Karpas-422 (cell line): ENCODE results near the gene TLE1. TPM values are rescaled to one million over a fixed set of nuclear protein-coding genes. Genes with fewer than 3 reads are reported as not detected.

Experiments used
- DNase-seq: peaks from one replicate; pipeline ENCODE4 v3.0.0-alpha.2; 2015
- H2AFZ ChIP-seq: fragments of 200-600 bp; sonication (generic); 2 replicates; pipeline ENCODE4 v1.6.1; 2014; ENCODE audit warnings: antibody characterized with exemption, low read length, mixed read lengths
- H3K27ac ChIP-seq: fragments of 200-600 bp; sonication (generic); 2 replicates; pipeline ENCODE4 v1.5.1; 2014; ENCODE audit warnings: mild to moderate bottlenecking, low read length, moderate library complexity
- H3K27me3 ChIP-seq: fragments of 200-600 bp; sonication (generic); 2 replicates; pipeline ENCODE4 v1.6.1; 2014; ENCODE audit warnings: low read length, mixed read lengths
- H3K36me3 ChIP-seq: fragments of 200-600 bp; sonication (generic); 2 replicates; pipeline ENCODE4 v1.6.1; 2014; ENCODE audit warnings: low read length, mixed read lengths; ENCODE audit not compliant: insufficient read depth
- H3K4me1 ChIP-seq: fragments of 200-600 bp; sonication (generic); 2 replicates; pipeline ENCODE4 v1.6.1; 2014; ENCODE audit warnings: mild to moderate bottlenecking, low read length, mixed read lengths
- H3K4me2 ChIP-seq: fragments of 200-600 bp; sonication (generic); 2 replicates; pipeline ENCODE4 v1.6.1; 2014; ENCODE audit warnings: low read length, low read depth, mild to moderate bottlenecking; ENCODE audit not compliant: poor library complexity, severe bottlenecking
- H3K4me3 ChIP-seq: fragments of 200-600 bp; sonication (generic); 2 replicates; pipeline ENCODE4 v1.5.1; 2014; ENCODE audit warnings: mild to moderate bottlenecking, antibody characterized with exemption, low read length, mixed read lengths
- H3K79me2 ChIP-seq: fragments of 200-600 bp; sonication (generic); 2 replicates; pipeline ENCODE4 v1.6.1; 2014; ENCODE audit warnings: mild to moderate bottlenecking, low read length, mixed read lengths
- H3K9ac ChIP-seq: fragments of 200-600 bp; sonication (generic); 2 replicates; pipeline ENCODE4 v1.6.0; 2014; ENCODE audit warnings: low read length
- H3K9me2 ChIP-seq: fragments of 200-600 bp; sonication (generic), shearing (Covaris generic); replicated peaks from 2 replicates; pipeline ENCODE4 v1.6.0; 2014; ENCODE audit warnings: mild to moderate bottlenecking, low read length, moderate library complexity; ENCODE audit not compliant: insufficient read depth
- H3K9me3 ChIP-seq: fragments of 300-700, 200-600 bp; sonication (generic); 2 replicates; pipeline ENCODE4 v1.6.1; 2014; ENCODE audit warnings: low read length, mixed read lengths
- H4K20me1 ChIP-seq: fragments of 200-600 bp; sonication (generic); 2 replicates; pipeline ENCODE4 v1.6.1; 2014; ENCODE audit warnings: mild to moderate bottlenecking, antibody characterized with exemption, low read length, low read depth; ENCODE audit not compliant: insufficient read depth
- total RNA-seq: library from RNA; depleted of rRNA; stranded (reverse); fragments of >200 nt; shearing (Covaris generic); gene quantifications from 2 replicates; pipeline ENCODE4 v1.2.3, GENCODE V29; 2014; ENCODE audit warnings: low replicate concordance

The TLE1 gene
- total RNA-seq, 1 experiment from 2014 or later: not detected

DNA sequence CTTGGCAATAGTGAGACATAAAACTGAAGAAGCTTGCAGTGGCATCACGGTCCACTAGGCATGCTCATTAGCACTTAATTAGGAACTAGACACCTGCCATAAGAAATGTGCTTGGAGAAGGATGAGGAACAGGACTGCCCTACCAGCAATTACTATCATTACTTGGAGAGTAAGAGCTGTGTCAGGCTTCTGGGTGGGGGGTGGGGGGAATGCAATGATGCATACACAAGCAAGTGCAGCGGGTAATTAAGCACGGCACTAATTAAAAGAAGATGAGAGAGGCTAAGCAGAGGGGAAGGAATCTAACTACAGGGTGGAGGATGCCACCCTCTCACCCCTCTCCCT, 53.1 kb downstream of the TLE1 start:
- Histone ChIP-seq H3K27me3 (no peaks in the 10 kb centered on the region), H4K20me1 (no peaks in the 10 kb centered on the region), H3K9me3 (peaks cover 7% of the 10 kb centered on the region; the same call in 1 of the 2 replicates), H3K9ac (no peak overlapping the region), H3K27ac (no peak overlapping the region), H3K9me2 (no peaks in the 10 kb centered on the region), H3K36me3 (no peaks in the 10 kb centered on the region), H2AFZ (no peak overlapping the region), H3K79me2 (no peaks in the 10 kb centered on the region), H3K4me1 (no peaks in the 10 kb centered on the region), H3K4me3 (no peak overlapping the region), H3K4me2 (no peak overlapping the region)
- no peak for DNase-seq

GRCh38 chr9:81635521-81636254, 53.7 kb downstream of the TLE1 start:
- no peak overlapping the region for H3K9ac ChIP-seq

GRCh38 chr9:81634915-81635516, 54.3 kb downstream of the TLE1 start:
- Histone ChIP-seq H3K79me2 (no peaks in the 10 kb centered on the region), H3K9me3 (peaks cover 3% of the 10 kb centered on the region; the same call in 1 of the 2 replicates), H3K9ac (no peak overlapping the region), H3K4me1 (no peaks in the 10 kb centered on the region), H3K27ac (no peak overlapping the region), H3K4me3 (no peak overlapping the region), H3K27me3 (no peaks in the 10 kb centered on the region), H3K9me2 (no peaks in the 10 kb centered on the region), H3K36me3 (no peaks in the 10 kb centered on the region), H4K20me1 (no peaks in the 10 kb centered on the region), H2AFZ (no peak overlapping the region), H3K4me2 (no peak overlapping the region)
- no peak for DNase-seq

More at GRCh38 chr9:81635521-81636254, 53.7 kb downstream of the TLE1 start:
- Histone ChIP-seq H3K9me3 (peaks cover 5% of the 10 kb centered on the region; the same call in 1 of the 2 replicates), H3K4me1 (no peaks in the 10 kb centered on the region), H3K27ac (no peak overlapping the region), H3K9me2 (no peaks in the 10 kb centered on the region), H4K20me1 (no peaks in the 10 kb centered on the region), H3K4me2 (no peak overlapping the region), H3K4me3 (no peak overlapping the region), H3K27me3 (no peaks in the 10 kb centered on the region), H3K36me3 (no peaks in the 10 kb centered on the region), H3K79me2 (no peaks in the 10 kb centered on the region), H2AFZ (no peak overlapping the region)
- DNase-seq: no peak

DNA sequence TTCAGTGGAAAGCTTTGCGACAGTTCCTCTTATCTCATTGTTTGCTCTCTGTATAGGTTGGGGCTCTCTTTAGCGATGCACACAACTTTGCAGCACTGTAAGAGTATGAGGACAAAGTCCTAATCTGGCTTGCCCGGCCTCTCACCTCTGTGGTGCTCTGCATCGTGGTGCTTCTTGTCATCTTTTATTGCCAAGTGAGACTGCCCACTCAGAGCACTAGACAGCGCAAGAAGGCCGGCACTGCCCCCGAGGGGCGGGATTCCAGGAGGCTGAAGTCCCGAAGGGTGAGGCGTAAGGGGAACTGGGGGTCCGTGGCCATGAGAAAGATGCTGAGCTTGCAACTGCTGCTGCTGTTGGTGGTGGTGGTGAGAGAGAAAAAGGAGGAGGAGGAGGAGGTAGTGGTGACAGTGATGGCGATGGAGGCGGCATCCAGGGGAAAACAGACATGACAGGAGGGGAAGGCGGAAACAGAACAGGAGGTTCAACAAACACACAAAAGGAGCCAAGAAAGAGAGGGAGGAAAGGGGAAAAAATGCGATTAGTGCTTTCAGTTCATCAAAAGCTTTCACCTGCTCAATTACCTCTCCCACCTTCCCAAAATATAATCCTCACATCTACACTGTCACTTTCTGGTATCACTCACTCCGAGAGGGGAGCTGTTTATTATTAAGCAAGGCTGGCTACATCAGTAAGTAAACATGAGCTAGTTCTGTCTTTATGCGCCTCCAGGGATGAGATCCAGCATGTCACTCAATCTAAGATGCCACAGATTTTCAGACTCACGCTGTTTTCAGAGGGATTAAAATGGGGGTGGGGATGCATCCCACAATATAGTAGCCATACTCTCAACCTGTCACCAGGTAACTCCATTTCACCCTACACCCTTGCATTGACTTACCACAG, 55.1 kb downstream of the TLE1 start:
- no peak overlapping the region for H3K4me3 ChIP-seq
- DNase-seq: no peak

DNA sequence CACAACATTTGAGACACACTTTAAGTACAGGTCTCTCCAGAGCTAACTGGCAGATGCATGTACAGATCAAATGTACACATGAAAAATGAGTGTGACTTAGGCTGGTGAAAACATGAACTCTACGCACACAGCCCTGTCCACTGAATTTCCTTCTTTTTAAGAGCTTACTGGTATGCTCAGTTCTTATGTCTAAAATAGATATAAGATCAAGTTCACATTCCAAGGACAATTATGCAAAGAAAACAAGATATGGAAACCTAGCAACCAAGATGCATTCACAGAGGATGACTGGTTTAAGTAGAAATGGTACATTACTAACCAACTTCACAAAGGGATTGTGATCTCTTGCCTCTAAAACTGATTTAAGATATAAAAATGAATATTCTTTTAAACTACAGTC, 56.7 kb downstream of the TLE1 start:
- H4K20me1 ChIP-seq: no peaks in the 10 kb centered on the region
- H3K9me3 ChIP-seq: peaks cover 5% of the 10 kb centered on the region
- no peaks in the 10 kb centered on the region for H3K27me3 ChIP-seq
- no peaks in the 10 kb centered on the region for H3K9me2 ChIP-seq
- H2AFZ ChIP-seq: no peak overlapping the region
- DNase-seq: no peak
- H3K9ac ChIP-seq: no peak overlapping the region
- H3K4me2 ChIP-seq: no peak overlapping the region
- no peak overlapping the region for H3K4me3 ChIP-seq
- H3K79me2 ChIP-seq: no peaks in the 10 kb centered on the region
- H3K4me1 ChIP-seq: no peaks in the 10 kb centered on the region
- H3K36me3 ChIP-seq: no peaks in the 10 kb centered on the region
- H3K27ac ChIP-seq: no peak overlapping the region

More for the DNA sequence above, 55.1 kb downstream of the TLE1 start:
- Histone ChIP-seq H3K9me3 (peaks cover 3% of the 10 kb centered on the region; the same call in 1 of the 2 replicates), H3K9ac (no peak overlapping the region), H3K79me2 (no peaks in the 10 kb centered on the region), H3K9me2 (no peaks in the 10 kb centered on the region), H4K20me1 (no peaks in the 10 kb centered on the region), H3K27me3 (no peaks in the 10 kb centered on the region), H2AFZ (no peak overlapping the region), H3K36me3 (no peaks in the 10 kb centered on the region), H3K27ac (no peak overlapping the region), H3K4me1 (no peaks in the 10 kb centered on the region), H3K4me2 (no peak overlapping the region)

- Histone ChIP-seq H3K4me2 (no peak overlapping the region), H3K27ac (no peak overlapping the region), H3K9me3 (peaks cover 6% of the 10 kb centered on the region), H3K9me2 (no peaks in the 10 kb centered on the region), H4K20me1 (no peaks in the 10 kb centered on the region), H3K9ac (no peak overlapping the region), H3K4me3 (no peak overlapping the region), H2AFZ (no peak overlapping the region), H3K4me1 (no peaks in the 10 kb centered on the region), H3K27me3 (no peaks in the 10 kb centered on the region), H3K79me2 (no peaks in the 10 kb centered on the region), H3K36me3 (no peaks in the 10 kb centered on the region)
- DNase-seq: no peak
These were observed 58.1 kb downstream of the TLE1 start for GRCh38 chr9:81631218-81631745.

DNA sequence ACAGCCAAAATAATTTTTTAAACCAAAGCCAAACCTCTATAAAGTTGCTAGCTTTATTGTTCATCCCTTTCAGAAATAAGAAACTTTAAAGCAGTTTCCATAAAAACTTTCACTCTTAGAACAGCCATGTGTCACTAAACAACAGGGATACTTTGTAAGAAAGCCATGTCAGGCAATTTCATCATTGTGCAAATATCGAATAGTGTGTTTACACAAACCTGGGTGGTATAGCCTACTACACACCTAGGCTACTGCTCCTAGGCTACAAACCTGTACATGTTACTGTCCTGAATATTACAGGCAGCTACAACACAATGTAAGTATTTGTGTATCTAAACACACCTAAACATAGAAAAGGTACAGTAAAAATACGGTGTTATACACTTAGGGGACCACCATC, 59.9 kb downstream of the TLE1 start:
- Histone ChIP-seq H3K36me3 (no peaks in the 10 kb centered on the region), H4K20me1 (no peaks in the 10 kb centered on the region), H3K9ac (no peak overlapping the region), H3K4me2 (no peak overlapping the region), H3K4me1 (no peaks in the 10 kb centered on the region), H3K9me2 (no peaks in the 10 kb centered on the region), H3K27me3 (no peaks in the 10 kb centered on the region), H3K9me3 (peaks cover 11% of the 10 kb centered on the region), H2AFZ (no peak overlapping the region), H3K79me2 (no peaks in the 10 kb centered on the region), H3K27ac (no peak overlapping the region), H3K4me3 (no peak overlapping the region)
- no peak for DNase-seq

GRCh38 chr9:81628897-81629296, 60.5 kb downstream of the TLE1 start:
- Histone ChIP-seq H3K27ac (no peak overlapping the region), H3K4me3 (no peak overlapping the region), H3K9ac (no peak overlapping the region), H3K4me2 (no peak overlapping the region), H2AFZ (no peak overlapping the region), H3K4me1 (no peaks in the 10 kb centered on the region), H4K20me1 (no peaks in the 10 kb centered on the region), H3K9me3 (peaks cover 11% of the 10 kb centered on the region), H3K27me3 (no peaks in the 10 kb centered on the region), H3K36me3 (no peaks in the 10 kb centered on the region), H3K9me2 (no peaks in the 10 kb centered on the region), H3K79me2 (no peaks in the 10 kb centered on the region)
- DNase-seq: no peak
